ENCODE data around the gene SLC12A5. TPM values are rescaled to one million over a fixed set of nuclear protein-coding genes. Genes with fewer than 3 reads are reported as not detected.
A peak's percentile ranks its signal among the peaks of the same experiment; 100 is the strongest.

Gene SLC12A5
- total and polyA plus RNA-seq, 12 donors = 0.28 to 1.3 (median 1.0) TPM; not detected in 8

DNA sequence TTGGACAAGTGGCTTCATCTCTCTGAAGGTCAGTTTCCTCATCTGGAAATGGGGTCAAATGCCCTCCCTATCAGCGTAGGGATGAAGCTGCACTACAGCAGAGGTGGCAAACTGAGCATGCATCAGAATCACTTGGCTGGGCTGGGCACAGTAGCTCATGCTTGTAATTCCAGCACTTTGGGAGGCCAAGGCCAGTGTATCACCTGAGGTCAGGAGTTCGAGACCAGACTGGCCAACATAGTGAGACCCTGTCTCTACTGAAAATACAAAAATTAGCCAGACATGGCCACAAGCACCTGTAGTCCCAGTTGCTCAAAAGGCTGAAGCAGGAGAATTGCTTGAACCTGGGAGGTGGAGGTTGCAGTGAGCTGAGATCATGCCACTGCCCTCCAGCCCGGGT, 27.0 kb upstream of the SLC12A5 start:
- WGBS, 2 donors = 86 to 91% methylated on average over 3 of the region's 3 CpGs
- Histone ChIP-seq H3K27ac (no peak overlapping the region), H3K9me3 (no peaks in the 10 kb centered on the region), H3K4me1 (peaks cover 0 to 82% (median 7%) of the 10 kb centered on the region in 9 donors), H3K4me3 (no peak overlapping the region), H3K27me3 (peaks cover 0 to 96% (median 63%) of the 10 kb centered on the region in 7 donors), H3K36me3 (no peaks in the 10 kb centered on the region)
- DNase-seq (no peak), ATAC-seq (no peak)
- TF ChIP-seq, protein P1, sequence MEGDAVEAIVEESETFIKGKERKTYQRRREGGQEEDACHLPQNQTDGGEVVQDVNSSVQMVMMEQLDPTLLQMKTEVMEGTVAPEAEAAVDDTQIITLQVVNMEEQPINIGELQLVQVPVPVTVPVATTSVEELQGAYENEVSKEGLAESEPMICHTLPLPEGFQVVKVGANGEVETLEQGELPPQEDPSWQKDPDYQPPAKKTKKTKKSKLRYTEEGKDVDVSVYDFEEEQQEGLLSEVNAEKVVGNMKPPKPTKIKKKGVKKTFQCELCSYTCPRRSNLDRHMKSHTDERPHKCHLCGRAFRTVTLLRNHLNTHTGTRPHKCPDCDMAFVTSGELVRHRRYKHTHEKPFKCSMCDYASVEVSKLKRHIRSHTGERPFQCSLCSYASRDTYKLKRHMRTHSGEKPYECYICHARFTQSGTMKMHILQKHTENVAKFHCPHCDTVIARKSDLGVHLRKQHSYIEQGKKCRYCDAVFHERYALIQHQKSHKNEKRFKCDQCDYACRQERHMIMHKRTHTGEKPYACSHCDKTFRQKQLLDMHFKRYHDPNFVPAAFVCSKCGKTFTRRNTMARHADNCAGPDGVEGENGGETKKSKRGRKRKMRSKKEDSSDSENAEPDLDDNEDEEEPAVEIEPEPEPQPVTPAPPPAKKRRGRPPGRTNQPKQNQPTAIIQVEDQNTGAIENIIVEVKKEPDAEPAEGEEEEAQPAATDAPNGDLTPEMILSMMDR (IDR thresholded peaks at IDR 0.05) = no peak
- intact Hi-C loops (cut with DNase I) = no loop called here

DNA sequence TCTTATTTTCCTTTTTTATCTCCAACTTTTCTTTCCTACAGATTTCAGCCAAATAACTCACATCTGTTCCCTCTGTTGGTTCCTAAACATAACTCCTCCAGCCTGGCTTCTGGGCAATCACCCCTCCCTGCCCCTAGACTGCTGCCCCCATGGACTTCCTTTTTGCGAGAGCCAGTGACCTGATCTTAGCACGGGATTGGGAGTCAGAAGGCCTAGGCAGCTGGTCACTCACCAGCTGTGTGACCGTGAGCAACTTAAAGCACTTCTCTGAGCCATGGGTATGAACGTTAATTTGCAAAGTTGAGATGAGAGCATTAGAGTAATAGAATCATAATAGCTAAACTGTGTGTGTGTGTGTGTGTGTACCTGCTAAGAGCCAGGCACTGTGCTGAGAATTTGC, 24.8 kb upstream of the SLC12A5 start:
- DNase-seq = peak in 1 of 2 donors; percentile 20
- WGBS, 2 donors = 46 to 55% methylated on average over 4 of the region's 4 CpGs
- H3K27ac ChIP-seq = peak overlapping the region in 1 of 10 donors; percentile 78
- peaks cover 0 to 81% (median 7%) of the 10 kb centered on the region in 9 donors for H3K4me1 ChIP-seq
- H3K27me3 ChIP-seq = peaks cover 0 to 97% (median 64%) of the 10 kb centered on the region in 7 donors
- no peaks in the 10 kb centered on the region for H3K36me3 ChIP-seq
- H3K4me3 ChIP-seq = no peak overlapping the region
- no peaks in the 10 kb centered on the region for H3K9me3 ChIP-seq
- intact Hi-C loops (cut with DNase I) = no loop called here
- TF ChIP-seq, protein P1 (IDR thresholded peaks at IDR 0.05) = no peak
- peak in 7 of 8 donors; percentile 35 to 80 (median 65) for ATAC-seq

DNA sequence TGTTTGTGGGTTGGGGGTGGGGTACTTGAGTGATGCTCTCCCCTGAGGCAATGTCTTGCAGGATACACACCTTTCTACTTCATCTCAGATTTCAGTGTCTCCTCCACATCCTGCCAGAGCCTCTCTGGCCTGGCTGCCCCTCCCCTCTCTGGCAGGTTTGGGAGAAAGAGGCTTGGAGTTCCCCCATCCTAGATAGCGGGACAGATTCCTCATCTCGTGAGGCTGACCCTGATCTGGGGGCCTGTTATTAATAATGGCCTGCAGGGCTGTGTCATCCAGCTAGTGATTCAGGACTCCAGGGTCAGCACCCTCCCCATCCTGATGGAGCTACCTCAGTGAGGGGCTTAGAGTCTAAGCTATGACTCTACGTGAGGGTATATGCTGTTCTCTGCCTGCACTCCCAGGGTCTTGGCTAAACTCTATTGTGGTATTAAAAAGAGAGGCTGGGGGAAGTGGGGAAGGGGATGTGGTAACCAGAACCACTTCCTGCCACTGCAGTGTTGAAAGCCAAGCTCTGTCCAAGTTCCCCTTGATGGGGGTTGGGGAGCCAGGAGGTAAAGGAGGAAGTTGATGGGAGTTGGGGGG, 24.0 kb upstream of the SLC12A5 start:
- ATAC-seq (peak; percentile 42 to 79 (median 76)), DNase-seq (peak in 1 of 2 donors; percentile 48)
- Histone ChIP-seq H3K4me1 (peaks cover 0 to 81% (median 7%) of the 10 kb centered on the region in 9 donors), H3K27ac (peak overlapping the region in 1 of 10 donors; percentile 78), H3K27me3 (peaks cover 0 to 97% (median 64%) of the 10 kb centered on the region in 7 donors), H3K9me3 (no peaks in the 10 kb centered on the region), H3K4me3 (peak overlapping the region in 1 of 10 donors; percentile 20), H3K36me3 (no peaks in the 10 kb centered on the region)
- intact Hi-C loops (cut with DNase I) = loop anchor here in 1 of 10 donors (5.0 kb wide), 1 partner anchor 948 kb away; no protein-coding TSS in a partner anchor
- TF ChIP-seq, protein P1 (IDR thresholded peaks at IDR 0.05) = no peak
- WGBS, 2 donors = 24 to 25% methylated on average over 3 of the region's 3 CpGs

DNA sequence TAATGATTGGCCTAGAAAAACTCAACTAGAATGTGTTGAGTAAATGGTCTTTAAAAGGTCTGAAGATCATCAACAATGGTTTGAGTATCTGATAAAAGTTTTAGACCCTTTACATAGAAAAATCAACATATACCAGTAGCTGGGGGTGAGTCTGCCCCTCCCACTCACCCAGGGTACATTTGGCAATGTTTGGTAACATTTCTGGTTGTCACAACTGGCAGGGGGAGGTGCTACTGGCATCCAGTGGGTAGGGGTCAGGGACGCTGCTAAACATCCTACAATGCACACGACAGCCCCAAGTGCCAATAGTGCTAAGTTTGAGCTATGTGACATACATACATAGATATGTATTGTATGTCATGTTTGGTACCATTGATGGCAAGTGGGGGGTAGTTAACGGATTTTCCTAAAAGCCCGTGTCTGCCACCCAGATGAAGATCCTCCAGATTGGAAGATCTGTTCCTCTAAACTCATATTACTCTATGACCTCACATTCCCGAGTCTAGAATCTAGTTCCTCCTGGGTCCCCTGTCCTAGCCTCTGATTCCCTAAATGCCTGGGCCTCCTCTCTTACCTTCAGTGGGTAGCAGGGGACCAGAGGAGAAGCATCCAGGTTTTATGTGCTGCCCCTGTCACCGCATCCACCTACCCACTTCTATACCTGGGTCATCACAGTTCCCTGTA, 22.9 kb upstream of the SLC12A5 start:
- peaks cover 12 to 98% (median 74%) of the 10 kb centered on the region in 7 donors for H3K27me3 ChIP-seq
- peaks cover 0 to 81% (median 3%) of the 10 kb centered on the region in 9 donors for H3K4me1 ChIP-seq
- H3K36me3 ChIP-seq = no peaks in the 10 kb centered on the region
- H3K27ac ChIP-seq = peak overlapping the region in 1 of 10 donors; percentile 42
- 76 to 82% methylated on average over 6 of the region's 6 CpGs for WGBS, 2 donors
- DNase-seq (no peak), ATAC-seq (no peak)
- H3K9me3 ChIP-seq = no peaks in the 10 kb centered on the region
- TF ChIP-seq, protein P1 (IDR thresholded peaks at IDR 0.05) = no peak
- H3K4me3 ChIP-seq = no peak overlapping the region
- intact Hi-C loops (cut with DNase I) = loop anchor here in 1 of 10 donors (5.0 kb wide), 1 partner anchor 949 kb away; no protein-coding TSS in a partner anchor

Data from heart right ventricle (tissue), 16 donors.